ENCODE results near the gene YIF1B. TPM values are rescaled to one million over a fixed set of nuclear protein-coding genes. Genes with fewer than 3 reads are reported as not detected.

YIF1B gene
- total and polyA plus RNA-seq, 2 of the 4 experiments (the other 2 are of a cell fraction) = 72.2 to 165 TPM

DNA sequence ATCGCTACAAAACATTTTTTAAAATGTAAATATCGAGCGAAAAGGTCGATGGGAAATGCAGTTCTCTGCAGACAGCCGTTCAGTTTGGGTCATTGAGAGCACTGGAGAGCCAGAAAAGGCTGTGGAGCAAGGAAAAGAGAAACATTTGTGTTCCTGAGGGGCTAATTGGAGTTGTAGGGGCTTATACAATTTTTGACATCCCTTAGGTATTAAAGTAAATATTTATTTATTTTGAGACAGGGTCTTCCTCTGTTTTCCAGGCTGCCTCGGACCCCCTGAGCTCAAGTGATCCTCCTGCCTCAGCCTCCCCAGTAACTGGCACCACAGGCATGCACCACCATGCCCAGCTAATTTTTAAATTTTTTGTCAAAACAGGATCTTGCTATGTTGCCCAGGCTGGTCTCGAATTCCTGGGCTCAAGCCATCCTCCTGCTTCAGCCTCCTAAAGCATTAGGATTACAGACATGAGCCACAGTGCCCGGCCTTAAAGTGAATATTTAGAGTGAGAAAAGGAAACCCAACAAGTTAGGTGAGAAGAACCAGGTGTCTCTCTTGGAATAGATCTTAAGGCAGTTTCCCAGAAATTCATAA, 825 bp upstream of the YIF1B start (continued):
- no peak for TF ChIP-seq MAZ (IDR thresholded peaks at IDR 0.05; ENCODE audit: borderline replicate concordance, low read depth, low read length)

- Histone ChIP-seq H2AFZ (replicated peaks; ENCODE audit: low read length, poor library complexity) (no peak overlapping the region), H3K56ac (ENCODE audit: extremely low read depth, insufficient read depth, low read length) (no peak overlapping the region), H4K20me1 (ENCODE audit: insufficient read depth, low read length) (peaks cover 4% of the 10 kb centered on the region; the same call in 1 of the 2 replicates), H2AK5ac (ENCODE audit: low read depth, low read length) (no peak overlapping the region), H3K23ac (ENCODE audit: low read depth, low read length) (no peak overlapping the region), H3K79me1 (ENCODE audit: low read depth in 1 of 2, low read length in 2 of 2) (peaks cover 13 to 49% of the 10 kb centered on the region in 2 experiments), H3K9me1 (ENCODE audit: insufficient read depth, low read length) (no peaks in the 10 kb centered on the region), H3K4me2 (ENCODE audit: low read depth, low read length) (no peak overlapping the region), H2BK20ac (ENCODE audit: low read depth, low read length) (no peak overlapping the region), H2BK120ac (ENCODE audit: low read depth, low read length) (no peak overlapping the region), H3K27me3 (ENCODE audit: control insufficient read depth, insufficient read depth, low read length) (no peaks in the 10 kb centered on the region), H2BK5ac (ENCODE audit: low read depth, low read length, poor library complexity, severe bottlenecking) (no peak overlapping the region), H2AK9ac (replicated peaks; ENCODE audit: low read depth, low read length, poor library complexity) (no peak overlapping the region), H3K9ac (ENCODE audit: low read depth, low read length) (no peak overlapping the region), H3K4ac (ENCODE audit: low read depth, low read length) (no peak overlapping the region), H3K4me1 (ENCODE audit: control insufficient read depth, insufficient read depth, low read length) (no peaks in the 10 kb centered on the region), H3K27ac (ENCODE audit: insufficient read depth, low read length) (no peak overlapping the region), H4K91ac (ENCODE audit: insufficient read depth, low read depth, low read length) (no peak overlapping the region), H3K4me3 (ENCODE audit: insufficient read depth, low read depth, low read length) (no peak overlapping the region), H3K14ac (replicated peaks; ENCODE audit: low read depth, low read length) (no peak overlapping the region), H4K8ac (ENCODE audit: low read depth in 2 of 2, low read length in 2 of 2) (no peak overlapping the region), H3K36me3 (ENCODE audit: control insufficient read depth, insufficient read depth, low read length) (peaks cover 20% of the 10 kb centered on the region), H3K18ac (ENCODE audit: low read depth, low read length) (no peak overlapping the region), H2BK15ac (ENCODE audit: low read depth, low read length) (no peak overlapping the region), H3K9me3 (ENCODE audit: control insufficient read depth, insufficient read depth, low read length) (no peaks in the 10 kb centered on the region), H4K5ac (ENCODE audit: low read depth, low read length) (no peak overlapping the region)
- WGBS, 2 experiments (ENCODE audit: extremely low coverage in 2 of 2, insufficient read length in 1 of 2) = no CpG with 5 or more reads among the region's 6 CpGs
- DNase-seq = no peak
- CTCF ChIA-PET = interaction anchor here (0.6 kb wide), 1 partner anchor 54 kb away, joined by 4 read pairs; no protein-coding TSS in a partner anchor
- intact Hi-C loops (cut with micrococcal nuclease) (no loop called here), in situ Hi-C loops (cut with MboI; ENCODE audit: low sequenced_read_pairs) (no loop called here), dilution Hi-C loops (cut with HindIII; ENCODE audit: low sequenced_read_pairs, unreplicated experiment) (no loop called here)
- POLR2A ChIA-PET (ENCODE audit: unreplicated experiment) = no interaction called here
- TF ChIP-seq CEBPB (IDR thresholded peaks at IDR 0.05; ENCODE audit: low read depth, low read length) (no peak), RFX5 (IDR thresholded peaks at IDR 0.05; ENCODE audit: low read depth, low read length) (no peak), NFE2L2 (IDR thresholded peaks at IDR 0.05; ENCODE audit: low read depth, low read length) (no peak), MAFK (IDR thresholded peaks at IDR 0.05; ENCODE audit: low read depth, low read length) (no peak), CTCF (conservative IDR thresholded peaks at IDR 0.05; ENCODE audit: low read depth, low read length) (no peak), SMC3 (IDR thresholded peaks at IDR 0.05; ENCODE audit: low read depth, low read length) (no peak), RCOR1 (IDR thresholded peaks at IDR 0.05; ENCODE audit: insufficient replicate concordance, low read length) (no peak), ELK1 (IDR thresholded peaks at IDR 0.05; ENCODE audit: borderline replicate concordance, low read depth, low read length) (no peak), RAD21 (IDR thresholded peaks at IDR 0.05; ENCODE audit: low read length) (no peak), POLR2A (IDR thresholded peaks at IDR 0.05; ENCODE audit: low read depth, low read length) (no peak), USF2 (IDR thresholded peaks at IDR 0.05; ENCODE audit: low read depth, low read length) (no peak)
- ATAC-seq (ENCODE audit: low read depth) = no peak
- no TSS peak for BruUV-seq (replicated peaks)
Measured at GRCh38 chr19:38310986-38311385, 4.8 kb downstream of the YIF1B start.
